Cerebellar cortex (tissue), 1 donor: ENCODE measurements around the gene TMEM59L.
"Not testable (repeated sequence)": the region's sequence is repeated elsewhere in the genome, so short reads cannot be mapped to it uniquely, and the experiment has no call there.

ENCODE experiments used
- DNase-seq: peaks from one replicate; pipeline ENCODE4 v3.0.0-alpha.2; 2015; ENCODE audit warnings: low spot score

The TMEM59L gene

DNA sequence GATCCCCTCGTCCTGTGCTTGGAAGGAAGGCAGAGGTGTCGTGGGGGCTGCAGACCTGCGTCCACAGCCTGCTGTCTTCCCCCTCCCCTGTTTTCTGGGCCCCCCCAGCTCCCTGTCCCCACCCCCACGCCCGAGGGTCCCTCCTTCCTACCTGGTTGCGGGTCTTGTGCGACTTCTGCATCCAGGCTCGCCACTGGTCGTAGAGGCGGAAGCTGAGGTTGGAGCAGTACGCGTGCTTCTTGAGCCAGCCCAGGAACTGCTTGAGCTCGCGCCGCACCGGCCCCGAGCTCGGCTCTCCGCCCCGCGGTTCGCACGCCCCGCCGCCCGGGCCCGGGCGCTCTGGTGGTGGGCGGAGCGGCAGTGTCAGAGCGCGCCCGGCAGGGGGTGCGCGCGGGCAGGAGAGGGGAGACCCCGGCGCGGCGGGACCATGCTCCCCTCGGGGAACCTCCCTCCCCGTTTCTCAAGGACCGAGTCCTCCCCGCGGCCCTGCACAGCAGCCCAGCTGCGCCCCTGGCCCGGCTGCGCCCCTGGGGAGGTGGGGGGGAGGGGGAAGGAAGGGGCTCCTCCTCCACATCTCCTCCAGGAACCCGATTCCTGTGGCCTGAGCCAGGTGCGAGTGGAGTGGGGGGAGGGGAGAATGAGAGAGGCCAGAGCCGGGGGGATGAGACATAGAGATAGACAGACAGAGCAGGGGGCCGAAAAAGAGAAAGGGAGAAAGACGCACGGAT is 18.4 kb upstream of the TMEM59L start:
- DNase-seq: peak; percentile 67

DNA sequence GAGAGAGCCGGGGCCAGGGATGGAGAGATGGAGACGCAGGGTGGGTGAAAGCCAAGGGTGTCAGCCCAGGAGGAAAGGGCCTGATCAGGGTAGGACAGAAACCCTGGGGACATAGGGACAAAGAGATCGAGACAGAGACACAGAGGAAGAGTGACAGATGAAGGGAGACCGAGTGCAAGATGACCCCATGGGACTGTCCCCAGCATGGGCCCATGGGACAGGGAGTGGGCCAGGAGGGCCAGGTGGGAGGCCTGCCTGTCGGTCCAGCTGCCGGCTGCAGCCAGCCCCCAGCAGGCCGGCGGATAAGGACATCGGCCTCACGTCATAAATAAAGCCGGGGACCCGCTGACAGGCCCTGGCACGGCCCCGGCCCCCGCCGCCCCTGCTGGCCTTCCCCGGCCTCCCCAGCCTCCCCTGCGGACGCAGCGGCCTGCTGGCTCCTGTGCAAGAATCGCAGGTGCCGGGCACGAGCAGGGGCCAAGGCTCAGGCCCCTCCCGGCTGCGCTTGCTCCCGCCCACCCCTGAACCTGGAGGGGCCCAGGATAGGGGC is 17.8 kb upstream of the TMEM59L start:
- no peak for DNase-seq

DNA sequence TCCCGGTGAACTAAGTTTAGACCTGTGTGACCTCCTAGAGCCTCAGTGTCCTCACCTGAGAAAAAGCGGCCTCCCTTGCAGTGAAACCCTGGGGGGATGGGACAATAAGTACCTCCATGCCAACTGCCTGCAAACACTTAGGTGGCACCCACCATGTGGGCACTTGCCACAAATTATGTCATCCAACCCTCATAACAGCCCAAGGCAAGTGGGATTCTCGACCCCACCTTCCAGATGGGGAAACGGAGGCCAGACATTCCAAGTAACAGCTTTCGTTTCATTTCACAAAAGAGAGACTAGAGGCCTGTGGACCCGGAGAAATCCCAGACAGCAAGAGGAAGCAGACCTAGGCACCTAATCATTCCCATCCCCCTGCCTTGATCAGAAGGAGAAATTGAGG is 17.2 kb upstream of the TMEM59L start:
- DNase-seq: no peak

DNA sequence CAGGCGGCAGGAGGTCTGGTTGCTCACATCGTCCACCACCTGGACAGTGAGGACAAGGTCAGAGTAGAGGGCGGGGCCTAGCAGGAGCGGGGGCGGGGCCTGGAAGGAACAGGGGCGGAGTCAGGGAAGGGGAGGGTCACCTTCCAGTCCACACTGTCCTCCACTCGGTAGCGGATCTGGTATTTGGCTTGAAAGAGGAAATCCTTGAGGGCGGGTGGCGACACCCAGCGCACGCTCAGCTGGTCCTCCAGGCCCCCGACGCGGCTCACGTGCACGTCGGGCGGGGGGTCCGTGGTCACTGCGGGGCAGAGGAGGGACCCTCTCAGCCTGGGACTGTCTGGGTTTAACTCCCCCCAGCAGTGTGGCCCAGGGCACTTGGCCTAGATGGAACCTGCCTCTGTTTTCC is 15.9 kb upstream of the TMEM59L start:
- peak; percentile 64 for DNase-seq

DNA sequence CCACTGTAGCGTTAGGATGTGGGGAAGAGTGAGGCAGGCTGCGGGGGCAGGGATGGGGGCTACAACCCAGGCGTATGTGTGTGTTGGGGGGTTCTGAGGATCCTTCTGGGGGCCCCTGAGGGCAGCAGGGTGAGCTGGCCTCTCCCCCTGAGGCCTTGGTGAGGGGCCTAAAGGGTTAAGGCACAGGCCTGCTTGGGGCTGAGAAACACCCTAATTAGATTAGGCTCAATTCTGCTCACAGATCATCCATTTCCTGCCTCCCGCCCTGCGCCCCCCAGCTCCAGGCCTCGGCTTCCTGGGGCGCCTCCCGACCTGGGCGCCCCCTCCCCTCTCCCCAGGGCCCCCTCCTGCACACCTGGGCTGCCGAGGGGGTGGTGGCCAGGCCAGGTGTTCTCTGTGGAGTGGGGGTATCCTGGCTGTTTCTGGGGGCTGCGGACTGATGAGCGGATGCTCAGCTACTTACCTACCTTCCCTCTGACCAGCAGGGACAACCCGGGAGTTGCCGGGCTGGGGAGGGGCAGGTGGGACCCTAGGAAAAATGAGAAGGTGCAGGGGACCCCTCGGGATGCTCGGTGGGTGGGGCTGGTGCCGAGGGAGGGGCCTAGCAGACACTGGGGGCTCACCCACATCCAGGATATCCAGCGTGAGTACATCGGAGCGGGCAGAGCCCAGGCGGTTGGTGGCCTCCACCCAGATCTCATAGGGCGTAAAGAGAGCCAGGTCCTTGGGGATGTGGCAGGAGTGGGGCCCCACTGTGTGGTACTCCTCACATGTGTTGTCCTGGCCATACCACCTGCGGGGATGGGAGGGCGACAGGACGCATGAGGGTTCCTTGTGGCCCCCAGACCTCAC is 14.6 kb upstream of the TMEM59L start:
- no peak for DNase-seq

DNA sequence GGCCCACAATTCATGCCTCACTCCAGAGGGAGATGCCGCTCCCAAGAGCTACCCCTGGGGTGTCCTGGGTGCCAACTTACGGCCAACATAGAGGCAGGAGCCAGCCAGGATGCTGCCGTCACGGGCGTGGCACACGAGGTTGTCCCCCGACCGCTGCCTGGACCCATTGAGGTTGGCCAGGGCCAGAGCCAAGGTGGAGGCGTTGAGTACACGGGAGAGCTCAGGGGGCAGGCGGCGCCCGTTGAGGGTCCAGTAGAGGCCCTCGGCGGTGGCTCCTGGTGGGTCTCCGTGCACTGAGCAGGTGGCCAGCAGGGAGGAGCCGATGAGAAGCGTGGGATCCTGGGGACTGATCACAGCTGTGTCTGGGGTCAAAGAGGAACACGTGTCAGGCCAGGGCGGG is 13.2 kb upstream of the TMEM59L start:
- no peak for DNase-seq

DNA sequence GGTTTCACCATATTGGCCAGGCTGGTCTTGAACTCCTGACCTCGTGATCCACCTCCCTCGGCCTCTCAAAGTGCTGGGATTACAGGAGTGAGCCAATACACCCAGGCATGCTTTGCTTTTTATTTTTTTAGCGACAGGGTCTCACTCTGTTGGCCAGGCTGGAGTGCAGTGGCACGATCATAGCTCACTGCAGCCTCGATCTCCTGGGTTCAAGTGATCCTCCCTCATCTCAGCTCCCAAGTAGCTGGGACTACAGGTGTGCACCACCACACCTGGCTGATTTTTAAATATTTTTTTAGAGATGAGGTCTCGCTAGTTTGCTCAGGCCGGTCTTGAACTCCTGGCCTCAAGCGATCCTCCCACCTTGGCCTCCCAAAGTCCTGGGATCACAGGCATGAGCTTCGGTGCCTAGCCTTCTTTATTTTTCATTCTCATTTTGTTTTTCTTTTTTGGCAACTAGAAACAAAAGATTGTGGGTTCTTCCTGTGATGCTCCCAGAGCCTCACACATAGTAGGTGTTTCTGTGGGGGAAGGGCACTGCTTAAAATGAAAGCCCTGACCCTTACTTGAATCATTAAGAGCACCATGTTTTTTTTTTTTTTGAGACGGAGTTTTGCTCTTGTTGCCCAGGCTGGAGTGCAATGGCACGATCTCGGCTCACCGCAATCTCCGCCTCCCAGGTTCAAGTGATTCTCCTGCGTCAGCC is 11.8 kb upstream of the TMEM59L start:
- DNase-seq: not testable (repeated sequence)

DNA sequence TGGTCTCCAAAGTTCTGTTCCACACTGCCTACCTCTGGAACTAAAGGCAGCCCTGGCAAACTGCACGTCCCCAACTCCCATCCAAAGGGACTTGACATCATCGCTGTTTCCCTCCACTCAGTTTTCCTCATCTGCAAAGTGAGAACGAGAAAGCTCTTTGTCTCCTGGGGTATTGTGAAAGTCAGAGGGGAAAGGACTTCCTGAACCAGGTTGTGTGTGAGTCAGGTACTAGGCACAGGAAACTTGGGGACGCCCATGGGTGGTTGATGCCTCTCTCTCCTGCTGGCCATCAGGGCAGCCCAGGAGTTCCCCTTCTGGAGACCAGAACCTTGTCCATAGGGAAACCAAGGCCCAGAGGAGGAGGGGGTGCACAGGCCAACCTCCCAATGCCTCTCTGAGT is 10.8 kb upstream of the TMEM59L start:
- DNase-seq: no peak

DNA sequence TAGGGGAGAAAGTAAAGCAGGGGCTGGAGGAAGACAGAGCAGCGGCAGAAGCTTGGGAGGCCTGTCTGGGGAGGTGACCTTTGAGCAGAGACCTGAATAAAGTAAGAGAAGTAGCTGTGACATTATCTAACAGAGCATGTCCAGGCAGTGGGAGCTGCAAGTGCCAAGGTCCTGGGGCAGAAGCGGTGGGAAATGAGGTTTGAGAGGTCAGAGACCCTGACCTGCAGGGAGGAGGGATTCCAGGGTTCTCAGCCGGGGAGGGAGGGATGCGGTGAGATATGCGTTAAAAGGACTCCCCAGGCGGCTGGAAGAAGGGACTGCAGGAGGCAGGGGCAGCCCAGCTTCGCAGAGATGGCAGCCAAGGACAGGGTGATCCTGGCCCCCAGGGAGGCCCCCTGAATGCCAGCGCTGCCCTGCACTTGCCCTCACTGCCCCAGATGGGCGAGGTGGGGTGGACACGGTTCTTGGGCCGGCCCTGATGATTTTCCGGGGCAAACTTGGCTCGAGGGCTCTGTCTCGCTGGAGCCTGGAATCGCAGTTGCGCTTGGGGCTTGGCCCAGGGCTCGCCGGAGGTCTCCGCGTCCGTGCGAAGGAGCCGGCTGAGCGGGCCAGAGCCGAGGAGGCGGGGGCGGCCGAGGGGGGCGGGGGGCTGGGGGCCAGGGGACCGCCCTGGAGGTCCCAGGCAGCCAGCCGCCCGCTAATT is 9.3 kb upstream of the TMEM59L start:
- peak; percentile 55 for DNase-seq

DNA sequence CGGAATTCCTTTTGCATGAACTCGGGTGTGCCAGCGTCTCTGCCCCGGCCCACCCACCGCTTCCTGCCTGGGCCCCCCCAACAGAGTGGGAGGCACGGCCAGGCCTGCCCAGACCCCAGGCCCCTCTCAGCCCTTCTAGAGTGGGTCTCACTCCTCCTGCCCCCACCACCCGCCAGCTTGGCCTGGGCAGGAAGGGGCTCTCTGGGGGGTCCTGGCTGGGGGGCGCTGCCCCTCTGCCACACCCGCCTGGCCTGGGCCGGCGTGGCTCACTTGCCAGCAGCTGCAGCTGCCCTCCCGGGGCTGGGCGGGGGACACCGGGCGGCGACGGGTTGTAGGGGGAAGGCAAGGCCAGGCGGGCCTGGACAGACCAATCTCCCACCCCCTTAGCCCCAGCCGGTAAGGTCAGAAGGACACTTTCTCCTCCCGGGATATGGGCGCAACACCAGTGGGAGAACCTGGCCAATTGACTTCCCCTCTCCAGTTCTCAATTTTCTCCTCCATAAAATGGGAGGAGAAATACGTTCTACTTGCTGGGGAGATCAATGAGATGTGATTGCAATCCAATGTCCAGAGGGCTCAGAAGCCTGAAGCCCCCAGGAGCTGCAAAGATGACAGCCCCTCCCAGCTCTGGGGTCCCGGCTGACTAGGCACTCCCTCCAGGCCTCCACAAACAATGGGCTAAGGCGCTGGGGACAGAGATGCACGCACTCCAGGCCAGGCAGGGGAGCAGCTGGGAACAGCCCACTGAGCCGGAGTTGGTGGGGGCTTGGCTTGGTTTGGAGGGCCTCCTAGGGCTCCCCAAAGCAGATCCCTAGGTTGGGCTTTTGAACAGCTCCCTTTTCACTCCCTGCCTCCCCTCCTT is 8.5 kb upstream of the TMEM59L start:
- no peak for DNase-seq

DNA sequence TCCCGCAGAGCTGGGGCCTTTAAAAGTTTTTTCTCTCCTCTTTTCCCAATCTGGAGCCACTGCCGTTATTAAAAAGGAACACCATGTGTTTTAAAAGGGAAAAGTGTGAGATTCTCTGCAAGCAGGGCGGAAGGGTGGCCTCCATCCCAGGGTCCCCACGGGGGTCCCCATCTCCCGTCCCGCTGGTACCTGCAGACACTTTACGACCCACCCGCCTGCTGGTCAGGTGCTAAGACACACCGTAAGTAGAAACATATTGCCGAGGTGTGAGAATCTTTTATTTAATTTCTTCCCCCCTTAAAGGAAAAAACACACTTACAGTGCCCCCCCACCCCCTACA is 7.9 kb upstream of the TMEM59L start:
- no peak for DNase-seq

DNA sequence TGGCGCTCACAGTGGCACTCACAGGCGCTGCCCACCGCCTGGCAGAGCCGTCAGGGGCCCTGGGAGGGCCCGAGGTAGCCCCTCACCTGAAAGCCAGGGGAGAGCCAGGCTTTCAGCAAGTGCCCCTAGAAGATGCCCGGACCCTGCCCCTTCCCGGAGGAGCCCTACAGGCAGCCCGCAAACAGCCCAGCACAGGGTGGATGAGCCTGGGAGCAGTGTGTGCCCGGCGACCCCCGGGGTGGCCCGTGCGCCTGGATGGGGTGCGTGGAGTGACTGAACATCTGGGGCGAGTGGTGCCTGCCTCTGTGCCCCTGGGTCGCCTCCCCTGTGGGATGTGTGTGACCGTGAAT is 7.5 kb upstream of the TMEM59L start:
- DNase-seq: no peak

DNA sequence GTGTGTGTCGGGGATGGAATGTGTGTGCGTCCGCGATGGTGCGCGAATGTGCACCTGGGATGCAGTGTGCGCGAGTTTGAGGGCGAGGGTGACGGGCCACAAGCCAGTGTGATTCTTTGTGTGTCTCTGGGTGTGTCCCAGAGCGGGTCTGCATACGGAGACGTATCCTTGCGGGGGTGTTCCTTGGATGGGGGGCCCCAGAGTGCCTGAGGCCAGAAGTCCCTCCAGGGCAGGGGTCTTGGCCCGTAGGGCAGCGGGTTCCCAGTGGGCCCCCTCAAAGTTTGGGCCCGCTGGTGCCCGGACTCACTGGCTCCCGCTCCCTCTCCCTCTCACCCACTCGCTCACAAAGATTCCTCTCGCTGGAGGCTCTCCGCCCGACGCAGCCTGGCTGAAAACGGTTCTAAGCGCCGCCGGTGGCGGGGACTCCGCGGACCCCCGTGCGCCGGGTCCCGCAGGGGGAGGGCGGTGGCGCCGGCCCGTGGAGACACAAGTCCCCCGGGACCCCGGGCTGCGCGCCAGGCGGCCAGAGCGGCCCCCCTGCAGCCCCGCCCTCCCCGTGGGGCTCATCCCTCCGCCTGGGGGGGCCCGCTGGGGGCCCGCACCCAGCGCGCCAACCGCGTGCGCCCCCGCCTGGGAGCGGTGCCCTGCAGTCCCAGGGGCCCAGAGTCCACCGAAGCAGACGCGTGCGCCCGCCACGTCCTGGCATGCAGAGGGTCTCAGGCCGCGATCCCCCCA is 7.0 kb upstream of the TMEM59L start:
- no peak for DNase-seq

DNA sequence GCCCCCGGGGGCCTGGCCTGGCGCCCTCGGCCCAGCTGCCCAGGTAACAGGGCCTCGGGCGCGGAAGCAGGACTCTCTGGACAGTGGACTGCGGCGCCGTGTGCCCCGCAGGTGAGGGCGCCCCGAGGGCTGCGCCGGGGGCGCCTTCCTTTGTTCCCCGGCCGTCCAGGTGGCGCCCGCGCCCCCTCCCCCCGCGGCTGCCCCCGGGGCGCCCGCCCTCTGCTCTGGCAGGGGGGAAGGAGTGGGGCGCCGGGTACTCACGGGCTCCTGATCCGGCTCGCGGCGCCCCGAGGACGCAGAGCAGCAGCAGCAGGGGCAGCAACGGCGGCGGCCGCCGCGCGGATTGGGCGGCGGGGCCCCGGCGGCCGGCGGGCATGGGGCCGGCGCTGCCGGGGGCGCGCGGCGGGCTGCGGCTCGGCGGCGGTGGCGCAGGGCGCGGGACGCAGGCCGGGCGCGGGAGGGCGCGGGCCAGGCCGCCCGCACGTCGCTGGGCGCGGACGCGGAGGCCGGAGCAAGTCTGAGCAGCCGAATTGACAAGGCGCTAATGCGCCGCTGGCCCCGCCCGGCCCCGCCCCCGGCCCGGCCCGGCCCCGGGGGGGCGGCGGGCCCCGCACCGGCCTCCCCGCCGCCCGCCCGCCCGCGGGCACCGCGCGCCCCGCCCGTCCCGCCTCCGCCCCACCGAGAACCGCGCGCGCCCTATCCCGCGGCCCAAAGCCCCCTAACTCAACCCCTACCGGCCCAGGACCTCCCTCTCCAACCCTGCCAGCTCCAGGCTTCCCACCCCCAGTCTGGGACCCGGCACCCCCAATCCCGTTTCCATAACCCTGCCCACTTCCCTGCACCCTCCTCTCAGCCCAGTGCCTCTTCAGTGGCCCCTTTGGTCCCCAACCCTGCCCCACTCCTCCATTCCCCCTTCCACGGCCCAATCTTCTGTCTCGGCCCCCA is 6.1 kb upstream of the TMEM59L start, which contains the start of gene CRLF1:
TSS of gene CRLF1 (minus strand) at position 519 of the 945 bp plus-strand sequence. CDS start at position 376, 143 bp downstream.
- DNase-seq: no peak

DNA sequence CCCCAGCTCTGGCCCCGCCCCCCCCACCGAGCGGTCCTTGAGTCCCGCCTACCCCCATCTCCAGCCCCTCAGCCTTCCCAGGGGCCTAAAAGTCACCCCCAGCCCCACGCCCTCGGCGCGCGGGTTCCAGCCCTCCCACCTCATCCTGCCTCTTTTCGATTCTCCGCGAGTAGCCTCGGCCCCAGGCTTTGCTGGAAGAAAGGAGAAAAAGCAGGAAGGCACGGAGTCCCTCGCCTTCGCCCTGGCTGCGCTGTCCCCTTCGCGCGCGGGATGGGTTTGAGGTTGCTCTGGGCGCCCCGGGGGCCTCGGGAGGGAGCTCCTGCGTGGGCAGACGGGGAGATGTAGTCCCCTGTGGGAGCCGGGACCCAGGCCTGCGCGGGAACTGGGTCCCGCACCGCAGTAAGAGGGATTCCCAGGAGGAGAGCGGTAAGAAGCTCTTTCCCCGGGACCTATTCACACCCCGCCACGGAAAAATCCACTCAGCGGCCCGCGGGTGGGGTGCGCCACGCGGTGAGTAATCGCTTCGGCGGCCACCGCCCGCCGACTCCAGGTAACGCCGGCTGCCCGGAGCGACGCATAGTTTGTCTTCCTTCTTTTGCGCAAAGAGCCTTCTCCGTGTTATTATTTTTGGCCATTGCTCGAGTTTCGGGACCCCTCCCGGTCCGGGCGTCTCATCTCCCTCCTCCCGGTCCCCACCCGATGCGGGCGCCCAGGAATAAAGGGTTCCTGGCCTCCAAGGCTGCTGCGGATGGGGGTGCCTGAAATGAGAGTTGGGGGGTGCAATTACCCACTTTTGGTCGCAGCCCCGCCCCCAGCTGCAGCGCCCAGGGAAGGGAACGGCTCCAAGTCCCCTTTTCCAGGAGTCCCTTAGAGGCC is 5.2 kb upstream of the TMEM59L start:
- no peak for DNase-seq

DNA sequence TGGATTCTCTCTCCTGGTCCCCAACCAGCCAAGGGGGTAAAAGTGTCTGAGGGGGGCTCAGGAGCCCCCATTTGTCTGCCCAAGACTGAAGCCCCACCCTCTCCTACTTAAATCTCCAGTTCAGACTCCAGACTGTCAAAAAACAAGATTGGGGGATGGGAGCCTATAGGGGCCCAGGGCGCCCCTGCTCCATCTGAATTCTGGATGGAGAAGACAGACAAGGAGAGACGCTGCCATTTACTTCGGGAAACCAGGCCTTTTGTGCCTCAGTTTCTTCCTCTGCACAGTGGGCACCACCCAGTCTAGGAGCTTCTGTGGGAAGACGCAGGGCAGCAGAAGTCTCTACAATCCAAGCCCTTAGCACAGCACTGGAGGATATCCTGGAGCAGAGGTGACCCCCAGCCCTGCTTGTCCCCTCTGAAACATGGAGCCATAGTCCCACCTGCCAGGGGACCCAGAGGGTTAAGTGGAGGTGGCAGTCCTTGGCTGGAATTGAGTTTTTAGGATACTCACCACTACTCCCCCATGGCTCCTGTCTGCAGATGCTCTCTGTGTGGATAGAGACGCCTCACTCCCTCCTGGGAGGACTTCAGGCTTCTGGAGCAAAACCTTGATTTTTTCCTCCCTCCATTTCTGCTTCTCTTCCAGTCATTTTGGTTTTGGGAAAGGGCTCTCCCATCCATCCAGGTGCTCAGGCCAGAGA is 4.4 kb upstream of the TMEM59L start:
- no peak for DNase-seq
